WI38 (cell line): ENCODE measurements around the gene IGF2BP2.

Experiments used
- H3K4me3 ChIP-seq: 2 replicates; pipeline ENCODE4 v1.5.1; 2011; ENCODE audit warnings: low read depth, mild to moderate bottlenecking, control low read depth, low read length
- CTCF ChIP-seq: IDR thresholded peaks from 2 replicates; pipeline ENCODE4 v1.5.1; 2012; ENCODE audit warnings: low read depth, mild to moderate bottlenecking, control low read depth, low read length

The IGF2BP2 gene

DNA sequence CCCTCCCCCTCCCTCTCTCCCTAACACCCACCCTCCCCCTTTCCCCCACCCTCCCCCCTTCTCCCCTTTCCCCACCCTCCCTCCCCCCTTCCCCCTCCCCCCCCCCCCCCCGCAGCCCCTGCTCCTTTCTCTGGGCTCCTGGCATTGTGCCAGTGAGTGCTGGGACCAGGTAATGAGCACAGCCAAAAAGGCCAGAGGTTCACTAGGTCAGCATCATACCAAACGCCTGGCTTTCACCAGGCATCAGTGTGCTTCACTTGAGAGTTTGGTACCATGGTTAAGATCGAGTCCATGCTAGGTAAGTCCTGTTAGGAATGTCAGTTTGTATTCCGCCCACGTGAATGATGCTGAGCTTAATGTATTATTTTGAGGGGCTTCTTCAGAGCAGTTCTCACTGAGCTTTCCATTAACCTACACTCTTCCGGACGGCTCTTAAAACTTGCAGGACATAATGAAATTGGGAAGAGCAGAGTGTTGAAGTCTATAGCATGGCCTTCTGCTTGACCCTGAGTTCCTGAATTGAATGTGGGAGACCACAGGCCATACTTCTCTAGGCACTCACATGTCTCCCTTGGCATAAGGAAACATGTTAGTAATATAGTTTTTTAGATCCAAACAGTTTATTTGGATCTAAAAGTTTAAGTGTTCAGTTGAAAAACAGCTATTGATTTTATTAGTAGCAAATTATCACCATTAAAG is 193.2 kb downstream of the IGF2BP2 start:
- no peak for TF ChIP-seq CTCF
- no peak overlapping the region for H3K4me3 ChIP-seq

DNA sequence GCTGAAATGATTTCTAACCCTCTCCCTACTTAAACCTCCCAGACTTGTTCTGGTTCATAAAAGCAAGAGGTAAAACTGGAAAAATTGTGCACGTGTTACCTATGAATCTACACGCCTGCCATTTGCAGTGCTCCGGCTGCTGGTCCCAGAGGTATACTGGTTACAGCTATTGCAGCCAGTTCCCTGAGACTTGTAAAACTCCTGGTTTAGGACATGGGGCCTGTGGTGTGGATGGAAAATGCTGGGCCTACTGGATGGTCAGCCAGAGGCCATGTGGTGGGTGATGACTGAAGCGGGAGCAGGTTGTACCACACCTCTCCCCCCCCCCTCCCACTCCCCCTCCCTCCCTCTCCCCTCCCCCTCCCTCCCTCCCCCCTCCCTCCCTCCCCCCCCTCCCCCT is 193.7 kb downstream of the IGF2BP2 start:
- H3K4me3 ChIP-seq = no peak overlapping the region
- TF ChIP-seq CTCF = no peak

DNA sequence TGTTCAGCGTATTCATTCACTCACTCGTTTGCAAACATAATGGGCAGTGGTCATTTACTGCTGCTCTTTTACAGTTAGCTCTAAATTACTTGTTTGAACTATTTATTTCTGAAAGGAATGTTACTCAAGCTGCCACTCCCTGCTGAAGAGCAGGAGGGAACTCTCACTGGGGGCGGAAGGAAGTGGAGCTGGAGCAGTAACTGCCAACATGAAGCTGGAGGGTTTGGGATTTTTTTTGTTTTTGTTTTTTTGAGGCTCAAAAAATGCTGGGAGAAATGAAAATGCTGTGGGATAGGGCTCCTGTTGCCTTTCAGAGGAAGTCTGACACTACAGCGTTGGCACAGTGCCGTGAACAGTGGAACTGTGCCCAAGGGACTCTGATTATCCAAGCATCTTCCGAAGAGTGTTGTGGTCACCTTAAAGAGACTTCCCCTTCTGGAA is 194.6 kb downstream of the IGF2BP2 start:
- H3K4me3 ChIP-seq = no peak overlapping the region
- no peak for TF ChIP-seq CTCF

GRCh38 chr3:185629554-185630181 is 195.2 kb downstream of the IGF2BP2 start:
- no peak for TF ChIP-seq CTCF
- H3K4me3 ChIP-seq = no peak overlapping the region

DNA sequence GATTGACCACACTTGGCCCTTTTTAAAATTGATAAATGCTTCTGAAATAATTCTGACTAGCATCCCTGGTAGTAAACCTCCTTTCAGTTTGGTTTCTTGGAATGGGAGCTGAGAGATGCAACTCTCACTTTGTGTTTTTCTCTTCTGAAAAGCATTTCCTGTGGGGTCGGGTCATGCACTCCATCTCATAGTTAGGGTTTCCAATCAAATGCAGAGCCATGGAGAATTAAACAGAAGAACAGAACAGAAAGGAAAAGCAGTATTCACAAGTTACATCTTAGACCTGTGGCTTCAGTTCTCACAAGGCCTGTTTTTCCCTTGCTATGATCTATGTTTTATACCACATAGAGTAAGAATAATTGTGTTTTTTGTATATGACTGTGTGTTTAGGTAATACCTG is 199.1 kb downstream of the IGF2BP2 start:
- no peak overlapping the region for H3K4me3 ChIP-seq
- TF ChIP-seq CTCF = no peak

DNA sequence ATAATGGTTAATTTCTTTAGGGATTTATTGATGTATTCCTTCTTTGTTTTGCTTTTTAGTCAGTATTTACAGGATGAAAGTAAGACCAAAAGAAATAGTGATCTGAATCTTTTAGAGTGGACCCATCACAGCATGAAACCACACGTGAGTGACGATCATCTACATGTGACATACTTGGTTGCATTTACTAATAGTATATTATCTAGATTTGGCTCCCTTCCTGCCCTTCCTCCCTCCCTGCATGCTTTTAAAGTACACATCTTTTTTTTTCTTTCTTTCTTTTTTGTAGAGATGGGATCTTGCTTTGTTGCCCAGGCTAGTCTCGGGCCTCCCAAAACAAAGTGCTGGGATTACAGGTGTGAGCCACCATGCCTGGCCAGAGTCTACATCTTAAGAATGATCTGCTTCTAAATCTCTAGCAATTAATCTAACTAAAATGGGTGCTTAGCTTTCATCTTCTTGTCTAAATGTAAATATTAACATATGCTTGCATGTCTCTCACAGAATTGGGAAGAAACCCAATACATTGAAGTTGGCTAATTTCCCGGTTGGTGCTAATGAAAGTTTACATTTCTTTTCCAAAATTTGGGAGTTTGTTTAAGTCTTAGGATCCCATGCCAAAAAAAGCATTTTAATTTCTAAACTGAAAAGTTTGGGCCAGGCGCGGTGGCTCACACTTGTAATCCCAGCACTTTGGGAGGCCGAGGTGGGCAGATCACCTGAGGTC is 200.7 kb downstream of the IGF2BP2 start:
- H3K4me3 ChIP-seq = no peak overlapping the region
- no peak for TF ChIP-seq CTCF

DNA sequence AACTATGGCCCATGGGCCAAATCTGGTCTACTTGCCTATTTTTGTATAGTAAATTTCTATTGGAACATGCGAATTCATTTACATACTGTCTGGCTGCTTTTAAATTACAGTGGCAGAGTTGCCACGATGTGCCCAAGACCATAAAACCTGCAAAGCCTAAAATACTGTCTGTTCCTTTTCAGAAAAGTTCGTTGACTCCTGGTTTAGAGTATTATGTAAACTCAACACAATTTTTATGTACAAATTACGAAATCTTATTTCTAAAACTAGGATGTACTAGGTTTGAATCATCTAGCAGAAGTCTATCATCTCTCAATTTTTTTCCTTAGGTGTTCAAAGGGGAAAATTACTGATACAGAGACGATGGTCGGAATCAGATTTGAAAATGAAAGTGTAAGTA is 211.8 kb downstream of the IGF2BP2 start:
- no peak overlapping the region for H3K4me3 ChIP-seq
- TF ChIP-seq CTCF = no peak
